HG03103 (cell line): Measurements from ENCODE around the gene OR8J1.
"Not testable (repeated sequence)": the region's sequence is repeated elsewhere in the genome, so short reads cannot be mapped to it uniquely, and the experiment has no call there.

ENCODE experiments used
- ATAC-seq: cut with Tn5 transposase; IDR thresholded peaks from one replicate; pipeline ENCODE4 v1.9.1; 2021; ENCODE audit warnings: low read depth; ENCODE audit not compliant: unreplicated experiment

Gene OR8J1

GRCh38 chr11:56353991-56354390, at the start of gene OR8J1:
TSS of gene OR8J1 (plus strand) at chr11:56354291. CDS start at chr11:56360247, 5,956 bp downstream.
- ATAC-seq: no peak

GRCh38 chr11:56307836-56308235, 46.3 kb upstream of the OR8J1 start:
- no peak for ATAC-seq

- ATAC-seq: no peak
Observed at GRCh38 chr11:56314844-56315243, 39.2 kb upstream of the OR8J1 start, which contains the start of gene OR8K3. TSS of gene OR8K3 (plus strand) at chr11:56315144. CDS start at chr11:56318307, 3,163 bp downstream.

GRCh38 chr11:56331861-56332491, 22.1 kb upstream of the OR8J1 start:
- no peak for ATAC-seq

- ATAC-seq: no peak
Observed at GRCh38 chr11:56333156-56333555, 20.9 kb upstream of the OR8J1 start.

- ATAC-seq: no peak
Observed at GRCh38 chr11:56340289-56340688, 13.8 kb upstream of the OR8J1 start.

GRCh38 chr11:56345739-56346138, 8.4 kb upstream of the OR8J1 start, which contains the start of gene OR8K1:
TSS of gene OR8K1 (plus strand) at chr11:56346039. CDS start at chr11:56346039, 0 bp downstream.
- ATAC-seq: no peak

GRCh38 chr11:56375324-56375723, 21.2 kb downstream of the OR8J1 start, which contains the start of gene OR8U1:
TSS of gene OR8U1 (plus strand) at chr11:56375624. CDS start at chr11:56375624, 0 bp downstream.
- no peak for ATAC-seq

GRCh38 chr11:56380120-56380519, 26.0 kb downstream of the OR8J1 start:
- ATAC-seq: no peak

GRCh38 chr11:56394381-56394780, 40.3 kb downstream of the OR8J1 start:
- no peak for ATAC-seq

GRCh38 chr11:56396047-56396446, 42.0 kb downstream of the OR8J1 start:
- no peak for ATAC-seq

- ATAC-seq: not testable (repeated sequence)
Observed at GRCh38 chr11:56401858-56402461, 47.9 kb downstream of the OR8J1 start.

- ATAC-seq: no peak
Observed at GRCh38 chr11:56404393-56404792, 50.3 kb downstream of the OR8J1 start.

- ATAC-seq: no peak
Observed at GRCh38 chr11:56410801-56411200, 56.7 kb downstream of the OR8J1 start.
